ENCODE measurements around the gene PTGS1.

GRCh38 chr9:122337556-122337929 is 33.3 kb upstream of the PTGS1 start:
- TF ChIP-seq CTCF (IDR thresholded peaks at IDR 0.05; ENCODE audit: insufficient read depth, low read length, poor library complexity, severe bottlenecking) (no peak), EZH2phosphoT487 (conservative IDR thresholded peaks at IDR 0.05; ENCODE audit: low read length) (no peak)

Data from SU-DHL-6 (cell line).